HG03064 (cell line): ENCODE results near the gene ZNF429.
"Not testable (repeated sequence)": the region's sequence is repeated elsewhere in the genome, so short reads cannot be mapped to it uniquely, and the experiment has no call there.

Source experiments
- ATAC-seq: cut with Tn5 transposase; IDR thresholded peaks from one replicate; pipeline ENCODE4 v1.9.1; 2021; ENCODE audit warnings: low read depth; ENCODE audit not compliant: unreplicated experiment

The ZNF429 gene

GRCh38 chr19:21505459-21506451 lies at the start of gene ZNF429:
ZNF429 (plus strand) TSS chr19:21505602; CDS start chr19:21505772, 170 bp downstream.
- peak; percentile 99 for ATAC-seq

GRCh38 chr19:21460686-21461085 lies 44.7 kb upstream of the ZNF429 start:
- no peak for ATAC-seq

GRCh38 chr19:21462540-21462939 lies 42.9 kb upstream of the ZNF429 start:
- no peak for ATAC-seq

GRCh38 chr19:21463449-21464105 lies 41.8 kb upstream of the ZNF429 start:
- ATAC-seq: peak; percentile 61

GRCh38 chr19:21466627-21467026 lies 38.8 kb upstream of the ZNF429 start:
- ATAC-seq: no peak

- no peak for ATAC-seq
These were observed 36.6 kb upstream of the ZNF429 start for GRCh38 chr19:21468791-21469190.

GRCh38 chr19:21472507-21472906 lies 32.9 kb upstream of the ZNF429 start:
- ATAC-seq: no peak

- peak; percentile 76 for ATAC-seq
These were observed 30.7 kb upstream of the ZNF429 start for GRCh38 chr19:21474671-21475181.

- not testable (repeated sequence) for ATAC-seq
These were observed 23.0 kb upstream of the ZNF429 start for GRCh38 chr19:21482361-21482760.

GRCh38 chr19:21482863-21483276 lies 22.5 kb upstream of the ZNF429 start:
- no peak for ATAC-seq

- no peak for ATAC-seq
These were observed 21.7 kb upstream of the ZNF429 start for GRCh38 chr19:21483589-21484170.

GRCh38 chr19:21484631-21485030 lies 20.8 kb upstream of the ZNF429 start:
- no peak for ATAC-seq

- no peak for ATAC-seq
These were observed 19.5 kb upstream of the ZNF429 start for GRCh38 chr19:21485926-21486325.

GRCh38 chr19:21487969-21488368 lies 17.4 kb upstream of the ZNF429 start:
- no peak for ATAC-seq

- no peak for ATAC-seq
These were observed 14.3 kb upstream of the ZNF429 start for GRCh38 chr19:21491146-21491545.

- ATAC-seq: no peak
These were observed 12.2 kb upstream of the ZNF429 start for GRCh38 chr19:21492947-21493906.

GRCh38 chr19:21496876-21497275 lies 8.5 kb upstream of the ZNF429 start:
- ATAC-seq: no peak

- no peak for ATAC-seq
These were observed 6.8 kb upstream of the ZNF429 start for GRCh38 chr19:21498651-21499050.

- no peak for ATAC-seq
These were observed 2.8 kb downstream of the ZNF429 start for GRCh38 chr19:21508198-21508597.

- not testable (repeated sequence) for ATAC-seq
These were observed 5.7 kb downstream of the ZNF429 start for GRCh38 chr19:21511058-21511457.
